GM12878 (cell line): Measurements from ENCODE around the gene BNC2. TPM values are rescaled to one million over a fixed set of nuclear protein-coding genes. Genes with fewer than 3 reads are reported as not detected.

ENCODE experiments used
- ATAC-seq: fragments of 200-7000 bp; cut with Tn5 transposase; 3 replicates; pipeline ENCODE4 v1.9.1; 2020; ENCODE audit warnings: mild to moderate bottlenecking, moderate library complexity
- BruUV-seq: library from RNA; stranded (reverse); fragments of 400-500 nt; replicated peaks from 2 replicates; lab custom pipeline; 2021; lab: Mats Ljungman, UMichigan
- CTCF ChIA-PET: fragments of 300-600 bp; sonication (Branson Sonifier 250); formaldehyde crosslinking; extraction: SDS; loops from one replicate; lab custom pipeline; 2021; ENCODE audit warnings: inconsistent platforms; lab: Yijun Ruan, JAX
- POLR2A ChIA-PET: fragments of 350-600 bp; formaldehyde crosslinking; extraction: SDS; loops from one replicate; lab custom pipeline; 2021; ENCODE audit warnings: inconsistent platforms; lab: Charles Lee
- RAD21 ChIA-PET: fragments of 300-600 bp; sonication (Branson Sonifier 250); formaldehyde crosslinking; loops from one replicate; lab custom pipeline; 2023; ENCODE audit warnings: antibody characterized with exemption; ENCODE audit not compliant: unreplicated experiment; lab: Charles Lee
- SMC1A ChIA-PET: fragments of 300-600 bp; sonication (Branson Sonifier 250); formaldehyde crosslinking; loops from one replicate; lab custom pipeline; 2023; ENCODE audit not compliant: unreplicated experiment, uncharacterized antibody; lab: Charles Lee
- DNase-seq: peaks from one replicate; pipeline ENCODE4 v3.0.0-alpha.2; 2011; ENCODE audit warnings: low read depth, low spot score
- FAIRE-seq: peaks from 3 replicates; lab custom pipeline; 2011; peaks lifted over from hg19 to GRCh38; lab: Jason Lieb, UNC
- H2AFZ ChIP-seq: 2 replicates; pipeline ENCODE4 v1.6.0; 2011; ENCODE audit warnings: low read depth, low read length, control low read depth; ENCODE audit not compliant: control insufficient read depth
- H3K27ac ChIP-seq: 2 replicates; pipeline ENCODE4 v1.5.1; 2011; ENCODE audit warnings: control low read depth; ENCODE audit not compliant: control insufficient read depth, insufficient read depth
- H3K27me3 ChIP-seq, 2 experiments: replicated peaks in 1 of 2; 2 replicates each; pipeline versions ENCODE4 v1.6.0 to v1.6.1; 2011; ENCODE audit warnings: low read length in 1 of 2; ENCODE audit not compliant: control insufficient read depth in 2 of 2, insufficient read depth in 2 of 2
- H3K36me3 ChIP-seq, 2 experiments: 2 replicates each; pipeline ENCODE4 v1.5.1; 2011; ENCODE audit warnings: low read length in 1 of 2; ENCODE audit not compliant: control insufficient read depth in 2 of 2, insufficient read depth in 2 of 2
- H3K4me1 ChIP-seq: 2 replicates; pipeline ENCODE4 v1.6.1; 2011; ENCODE audit warnings: mild to moderate bottlenecking, low read length, moderate library complexity, mixed read lengths; ENCODE audit not compliant: control insufficient read depth, insufficient read depth
- H3K4me2 ChIP-seq: 2 replicates; pipeline ENCODE4 v1.6.0; 2011; ENCODE audit warnings: control low read depth; ENCODE audit not compliant: control insufficient read depth, insufficient read depth
- H3K4me3 ChIP-seq: fragments of 200-600 bp; sonication (generic); 2 replicates; pipeline ENCODE4 v1.5.1; 2016
- H3K79me2 ChIP-seq: 2 replicates; pipeline ENCODE4 v1.6.0; 2011; ENCODE audit warnings: low read length; ENCODE audit not compliant: control insufficient read depth, insufficient read depth
- H3K9ac ChIP-seq: 2 replicates; pipeline ENCODE4 v1.8.0; 2011; ENCODE audit warnings: low read length, control low read depth, mixed read lengths; ENCODE audit not compliant: control insufficient read depth, insufficient read depth
- H3K9me3 ChIP-seq: replicated peaks from 3 replicates; pipeline ENCODE4 v1.5.1; 2011; ENCODE audit warnings: mild to moderate bottlenecking, low read length; ENCODE audit not compliant: control insufficient read depth, insufficient read depth
- H4K20me1 ChIP-seq: 2 replicates; pipeline ENCODE4 v1.6.0; 2011; ENCODE audit not compliant: control insufficient read depth, insufficient read depth
- EGR1 ChIP-seq, 2 experiments: IDR thresholded peaks; 1 replicate in 1 of 2; 2 replicates in 1 of 2; pipeline ENCODE4 v1.6.1; 2011 to 2012; ENCODE audit warnings: low read depth in 2 of 2, low read length in 2 of 2, borderline replicate concordance in 1 of 2, mild to moderate bottlenecking in 1 of 2, moderate library complexity in 1 of 2
- GATAD2B ChIP-seq: fragments of 450-650 bp; conservative IDR thresholded peaks from 2 replicates; pipeline ENCODE4 v1.6.1; 2017; ENCODE audit warnings: low read depth, mild to moderate bottlenecking, moderate library complexity
- MEF2A ChIP-seq: IDR thresholded peaks from 2 replicates; pipeline ENCODE4 v1.6.1; 2011; ENCODE audit warnings: low read depth, mild to moderate bottlenecking, low read length, moderate library complexity; ENCODE audit not compliant: insufficient read depth
- RFX5 ChIP-seq: IDR thresholded peaks from 2 replicates; pipeline ENCODE4 v1.6.1; 2011; ENCODE audit warnings: low read depth, low read length, improper control_type of control experiment
- SRF ChIP-seq, 2 experiments: IDR thresholded peaks; 2 replicates each; pipeline ENCODE4 v1.6.1; 2011; ENCODE audit warnings: low read depth in 2 of 2, low read length in 2 of 2, mild to moderate bottlenecking in 1 of 2, moderate library complexity in 1 of 2
- TCF3 ChIP-seq: IDR thresholded peaks from 2 replicates; pipeline ENCODE4 v1.6.1; 2012; ENCODE audit warnings: low read depth, mild to moderate bottlenecking, low read length, borderline replicate concordance; ENCODE audit not compliant: insufficient read depth
- WGBS: methylation state at CpG from one replicate; pipeline ENCODE4 v1.1.6; 2016; ENCODE audit warnings: low lambda C conversion rate; ENCODE audit not compliant: insufficient replicate concordance, insufficient coverage; ENCODE audit errors: missing lambda C conversion rate; 5-methylcytosine and 5-hydroxymethylcytosine counted together
- in situ Hi-C: fragments of 300-500 bp; cut with MboI; formaldehyde crosslinking; loops from 9 replicates; pipeline ENCODE4 v1.14.3; 2018; ENCODE audit warnings: mixed read lengths
- intact Hi-C: fragments of 100-400 bp; cut with micrococcal nuclease; formaldehyde crosslinking; loops from one replicate; pipeline ENCODE4 v1.14.2; 2022; ENCODE audit not compliant: unreplicated experiment
- polyA plus RNA-seq, 11 experiments: library from polyadenylated mRNA; depleted of rRNA in 4 of 11; unstranded in 6 of 11; stranded (reverse) in 5 of 11; fragments of >200 nt; fragmentation: Nextera tagmentation in 4 of 11; fragmentation: Illumina TruSeq in 1 of 11; extraction: Ambion mirVana in 4 of 11; extraction: Trizol in 1 of 11; gene quantifications; 1 replicate in 1 of 11; 2 replicates in 10 of 11; pipeline versions ENCODE4 v1.2.1 to v1.2.3, GENCODE V29; 2011 to 2016; ENCODE audit warnings: inconsistent platforms in 2 of 11, missing spikeins in 2 of 11, low read depth in 1 of 11
- total RNA-seq, 4 experiments: library from RNA; depleted of rRNA in 3 of 4; stranded (reverse); fragments of >200 nt in 3 of 4; fragmentation: Illumina TruSeq in 1 of 4; extraction: Trizol in 1 of 4; gene quantifications; 2 replicates each; pipeline versions ENCODE4 v1.2.1 to v1.2.3, GENCODE V29; 2013 to 2021
- TF ChIP-seq, protein P1 (sequence below): fragments of 450-650 bp; IDR thresholded peaks from 2 replicates; pipeline ENCODE4 v1.6.1; 2017; ENCODE audit warnings: mild to moderate bottlenecking
- TF ChIP-seq, protein P2 (sequence below): fragments of 450-650 bp; IDR thresholded peaks from 2 replicates; pipeline ENCODE4 v1.6.1; 2017; ENCODE audit warnings: low read depth, mild to moderate bottlenecking, moderate library complexity
- TF ChIP-seq, protein P3 (sequence below): fragments of 150-350 bp; IDR thresholded peaks from 2 replicates; pipeline ENCODE4 v1.6.1; 2016; ENCODE audit warnings: low read depth, low read length
- TF ChIP-seq, protein P4 (sequence below): IDR thresholded peaks from 2 replicates; pipeline ENCODE4 v1.6.1; 2011; ENCODE audit warnings: borderline replicate concordance, low read depth, mild to moderate bottlenecking, moderate library complexity, mixed read lengths, low read length; ENCODE audit not compliant: insufficient read depth; ENCODE audit errors: extremely low read length

Gene BNC2
- total and polyA plus RNA-seq, 10 of the 15 experiments (the other 5 are each of a cell fraction or from before 2014, with no cell fraction given): 0.05 to 14.5 (median 0.26) TPM

DNA sequence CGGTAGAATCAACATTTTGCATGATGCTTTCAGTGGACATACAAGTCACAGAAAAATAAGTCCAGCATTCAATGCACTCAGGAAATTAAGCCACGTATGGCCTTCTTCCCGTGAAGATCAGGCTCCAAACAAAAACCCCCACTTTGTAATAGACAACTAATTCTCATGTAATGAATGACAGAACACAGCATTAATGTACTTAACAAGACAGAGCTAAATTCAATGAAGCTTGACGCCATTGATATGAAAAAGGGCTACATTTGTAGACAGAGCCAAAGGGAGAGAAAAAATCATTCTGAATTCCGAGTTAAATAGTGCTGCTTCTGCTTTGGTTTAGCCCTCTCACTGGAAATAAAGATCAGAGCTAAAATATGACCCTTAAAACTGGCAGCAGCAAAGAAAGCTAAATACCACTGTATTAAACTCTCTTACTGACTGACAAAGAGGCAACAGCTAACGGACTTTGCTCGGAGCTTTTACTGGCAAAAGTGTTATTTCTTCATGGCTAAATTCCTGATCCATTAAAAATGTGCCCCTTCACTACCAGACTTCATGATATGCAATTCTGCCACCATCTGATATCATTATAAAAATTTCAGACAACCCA lies 250.5 kb downstream of the BNC2 start:
- WGBS: 11% methylated on average over 7 of the region's 7 CpGs
- no peak overlapping the region for H3K4me2 ChIP-seq
- TF ChIP-seq GATAD2B: no peak
- TF ChIP-seq, protein P1, sequence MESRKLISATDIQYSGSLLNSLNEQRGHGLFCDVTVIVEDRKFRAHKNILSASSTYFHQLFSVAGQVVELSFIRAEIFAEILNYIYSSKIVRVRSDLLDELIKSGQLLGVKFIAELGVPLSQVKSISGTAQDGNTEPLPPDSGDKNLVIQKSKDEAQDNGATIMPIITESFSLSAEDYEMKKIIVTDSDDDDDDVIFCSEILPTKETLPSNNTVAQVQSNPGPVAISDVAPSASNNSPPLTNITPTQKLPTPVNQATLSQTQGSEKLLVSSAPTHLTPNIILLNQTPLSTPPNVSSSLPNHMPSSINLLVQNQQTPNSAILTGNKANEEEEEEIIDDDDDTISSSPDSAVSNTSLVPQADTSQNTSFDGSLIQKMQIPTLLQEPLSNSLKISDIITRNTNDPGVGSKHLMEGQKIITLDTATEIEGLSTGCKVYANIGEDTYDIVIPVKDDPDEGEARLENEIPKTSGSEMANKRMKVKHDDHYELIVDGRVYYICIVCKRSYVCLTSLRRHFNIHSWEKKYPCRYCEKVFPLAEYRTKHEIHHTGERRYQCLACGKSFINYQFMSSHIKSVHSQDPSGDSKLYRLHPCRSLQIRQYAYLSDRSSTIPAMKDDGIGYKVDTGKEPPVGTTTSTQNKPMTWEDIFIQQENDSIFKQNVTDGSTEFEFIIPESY: no peak
- no peak for TF ChIP-seq MEF2A
- TF ChIP-seq RFX5: no peak
- TF ChIP-seq, protein P2, sequence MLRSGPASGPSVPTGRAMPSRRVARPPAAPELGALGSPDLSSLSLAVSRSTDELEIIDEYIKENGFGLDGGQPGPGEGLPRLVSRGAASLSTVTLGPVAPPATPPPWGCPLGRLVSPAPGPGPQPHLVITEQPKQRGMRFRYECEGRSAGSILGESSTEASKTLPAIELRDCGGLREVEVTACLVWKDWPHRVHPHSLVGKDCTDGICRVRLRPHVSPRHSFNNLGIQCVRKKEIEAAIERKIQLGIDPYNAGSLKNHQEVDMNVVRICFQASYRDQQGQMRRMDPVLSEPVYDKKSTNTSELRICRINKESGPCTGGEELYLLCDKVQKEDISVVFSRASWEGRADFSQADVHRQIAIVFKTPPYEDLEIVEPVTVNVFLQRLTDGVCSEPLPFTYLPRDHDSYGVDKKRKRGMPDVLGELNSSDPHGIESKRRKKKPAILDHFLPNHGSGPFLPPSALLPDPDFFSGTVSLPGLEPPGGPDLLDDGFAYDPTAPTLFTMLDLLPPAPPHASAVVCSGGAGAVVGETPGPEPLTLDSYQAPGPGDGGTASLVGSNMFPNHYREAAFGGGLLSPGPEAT: no peak
- TF ChIP-seq, protein P3, sequence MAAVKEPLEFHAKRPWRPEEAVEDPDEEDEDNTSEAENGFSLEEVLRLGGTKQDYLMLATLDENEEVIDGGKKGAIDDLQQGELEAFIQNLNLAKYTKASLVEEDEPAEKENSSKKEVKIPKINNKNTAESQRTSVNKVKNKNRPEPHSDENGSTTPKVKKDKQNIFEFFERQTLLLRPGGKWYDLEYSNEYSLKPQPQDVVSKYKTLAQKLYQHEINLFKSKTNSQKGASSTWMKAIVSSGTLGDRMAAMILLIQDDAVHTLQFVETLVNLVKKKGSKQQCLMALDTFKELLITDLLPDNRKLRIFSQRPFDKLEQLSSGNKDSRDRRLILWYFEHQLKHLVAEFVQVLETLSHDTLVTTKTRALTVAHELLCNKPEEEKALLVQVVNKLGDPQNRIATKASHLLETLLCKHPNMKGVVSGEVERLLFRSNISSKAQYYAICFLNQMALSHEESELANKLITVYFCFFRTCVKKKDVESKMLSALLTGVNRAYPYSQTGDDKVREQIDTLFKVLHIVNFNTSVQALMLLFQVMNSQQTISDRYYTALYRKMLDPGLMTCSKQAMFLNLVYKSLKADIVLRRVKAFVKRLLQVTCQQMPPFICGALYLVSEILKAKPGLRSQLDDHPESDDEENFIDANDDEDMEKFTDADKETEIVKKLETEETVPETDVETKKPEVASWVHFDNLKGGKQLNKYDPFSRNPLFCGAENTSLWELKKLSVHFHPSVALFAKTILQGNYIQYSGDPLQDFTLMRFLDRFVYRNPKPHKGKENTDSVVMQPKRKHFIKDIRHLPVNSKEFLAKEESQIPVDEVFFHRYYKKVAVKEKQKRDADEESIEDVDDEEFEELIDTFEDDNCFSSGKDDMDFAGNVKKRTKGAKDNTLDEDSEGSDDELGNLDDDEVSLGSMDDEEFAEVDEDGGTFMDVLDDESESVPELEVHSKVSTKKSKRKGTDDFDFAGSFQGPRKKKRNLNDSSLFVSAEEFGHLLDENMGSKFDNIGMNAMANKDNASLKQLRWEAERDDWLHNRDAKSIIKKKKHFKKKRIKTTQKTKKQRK: no peak
- no peak for TF ChIP-seq SRF (IDR thresholded peaks at IDR 0.05; ENCODE audit: low read depth in 2 of 2, low read length in 2 of 2)
- no peak for TF ChIP-seq TCF3
- TF ChIP-seq, protein P4, sequence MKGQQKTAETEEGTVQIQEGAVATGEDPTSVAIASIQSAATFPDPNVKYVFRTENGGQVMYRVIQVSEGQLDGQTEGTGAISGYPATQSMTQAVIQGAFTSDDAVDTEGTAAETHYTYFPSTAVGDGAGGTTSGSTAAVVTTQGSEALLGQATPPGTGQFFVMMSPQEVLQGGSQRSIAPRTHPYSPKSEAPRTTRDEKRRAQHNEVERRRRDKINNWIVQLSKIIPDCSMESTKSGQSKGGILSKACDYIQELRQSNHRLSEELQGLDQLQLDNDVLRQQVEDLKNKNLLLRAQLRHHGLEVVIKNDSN: no peak
- no peak for TF ChIP-seq EGR1 (IDR thresholded peaks at IDR 0.05; ENCODE audit: borderline replicate concordance in 1 of 2, low read depth in 2 of 2, low read length in 2 of 2)
- no peaks in the 10 kb centered on the region for H4K20me1 ChIP-seq
- no peak overlapping the region for H3K9ac ChIP-seq
- H3K4me3 ChIP-seq: no peak overlapping the region
- ATAC-seq: peak; percentile 66
- SMC1A ChIA-PET: interaction anchor here (1.0 to 1.8 kb wide), 6 partner anchors 14 to 158 kb away, joined by 3 to 6 read pairs (median 4); no protein-coding TSS in a partner anchor
- no peaks in the 10 kb centered on the region for H3K36me3 ChIP-seq
- FAIRE-seq: no peak
- no peaks in the 10 kb centered on the region for H3K79me2 ChIP-seq
- H3K27ac ChIP-seq: no peak overlapping the region
- H2AFZ ChIP-seq: no peak overlapping the region
- H3K27me3 ChIP-seq: no peaks in the 10 kb centered on the region
- intact Hi-C loops (no loop called here), in situ Hi-C loops (no loop called here)
- no peaks in the 10 kb centered on the region for H3K9me3 ChIP-seq
- no TSS peak for BruUV-seq
- no peaks in the 10 kb centered on the region for H3K4me1 ChIP-seq
- DNase-seq: no peak
- POLR2A ChIA-PET: no interaction called here
- RAD21 ChIA-PET: interaction anchor here (0.8 kb wide), 1 partner anchor 12 kb away, joined by 3 read pairs; no protein-coding TSS in a partner anchor
- CTCF ChIA-PET: no interaction called here
